ENCODE measurements around the gene TM7SF2.

DNA sequence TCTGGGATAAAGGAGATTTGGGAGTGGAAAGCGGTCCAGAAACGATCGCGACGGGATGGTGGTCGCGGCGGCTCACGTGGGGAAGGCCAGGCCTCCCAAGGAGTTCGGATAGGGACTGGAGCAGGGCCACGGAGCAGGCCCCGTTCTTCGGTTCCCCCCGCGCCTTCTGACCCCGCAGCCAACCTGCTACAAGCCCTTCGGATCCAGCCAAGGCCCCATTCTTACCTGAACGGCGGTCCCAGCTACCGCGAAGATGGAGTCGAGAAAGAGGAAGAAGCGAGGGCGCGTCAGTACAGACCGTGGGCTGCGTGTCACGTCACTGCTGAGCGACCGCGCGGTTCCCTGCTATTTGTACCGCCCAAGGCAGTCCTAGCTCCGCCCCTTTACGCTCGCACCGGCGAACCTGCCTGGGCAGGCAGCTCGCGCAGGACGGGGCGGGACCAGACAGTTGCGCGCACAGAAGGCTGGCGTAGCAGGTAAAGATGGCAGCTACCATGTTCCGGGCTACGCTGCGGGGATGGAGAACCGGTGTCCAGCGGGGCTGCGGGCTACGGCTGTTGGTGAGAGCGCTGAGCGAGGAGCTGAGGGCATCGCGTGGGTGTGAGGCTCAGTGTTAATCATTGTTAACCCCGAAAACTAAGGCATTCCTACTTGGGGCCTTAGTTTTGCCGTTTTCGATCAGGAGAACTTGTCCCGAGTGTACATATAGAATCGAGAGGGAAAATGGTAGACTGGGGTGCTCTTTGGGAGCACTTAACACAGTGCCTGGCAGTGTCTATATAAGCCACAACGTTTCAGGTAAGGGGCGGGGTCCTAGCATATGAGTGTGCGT lies 10.4 kb downstream of the TM7SF2 start, which contains the start of the genes FAU and MRPL49:
- TF ChIP-seq CTCF (IDR thresholded peaks at IDR 0.05): peak in 2 of 6 experiments; percentile 10 to 36
- TF ChIP-seq POLR2A (IDR thresholded peaks at IDR 0.05): peak; percentile 24 to 94 (median 85)
- peak in 1 of 4 donors; percentile 74 for TF ChIP-seq EP300 (IDR thresholded peaks at IDR 0.05)
- TF ChIP-seq POLR2AphosphoS5 (IDR thresholded peaks at IDR 0.05): peak; percentile 97 to 99

All from upper lobe of left lung (tissue), 4 donors.